Measurements from ENCODE around the gene SLC35F2.

Gene SLC35F2

DNA sequence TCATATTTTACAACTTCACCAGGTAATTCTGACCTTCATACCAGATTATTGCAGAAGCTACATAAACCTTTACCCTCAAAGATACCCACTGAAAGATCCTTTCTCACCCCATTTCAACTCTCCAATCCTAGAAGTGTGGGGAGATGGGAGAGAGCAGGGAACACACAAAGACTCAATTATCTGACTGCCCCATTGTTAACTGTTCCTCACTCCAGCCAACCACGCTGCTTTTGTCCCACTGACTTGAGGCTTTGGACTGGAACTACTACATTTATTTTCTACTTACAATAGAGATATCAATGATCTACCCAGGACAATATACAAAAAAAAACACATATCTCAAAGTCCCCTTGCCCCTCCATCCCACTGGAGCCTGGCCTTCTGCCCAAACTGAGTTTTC, 102.0 kb downstream of the SLC35F2 start:
- CTCF ChIA-PET = interaction anchor here (1.5 kb wide), 1 partner anchor 14 kb away, joined by 7 read pairs; no protein-coding TSS in a partner anchor
- H3K4me3 ChIP-seq (ENCODE audit: low read depth, low read length) = no peak overlapping the region
- POLR2A ChIA-PET = no interaction called here
- no peak for DNase-seq (ENCODE audit: low read depth, low spot score)
- TF ChIP-seq, protein P1, sequence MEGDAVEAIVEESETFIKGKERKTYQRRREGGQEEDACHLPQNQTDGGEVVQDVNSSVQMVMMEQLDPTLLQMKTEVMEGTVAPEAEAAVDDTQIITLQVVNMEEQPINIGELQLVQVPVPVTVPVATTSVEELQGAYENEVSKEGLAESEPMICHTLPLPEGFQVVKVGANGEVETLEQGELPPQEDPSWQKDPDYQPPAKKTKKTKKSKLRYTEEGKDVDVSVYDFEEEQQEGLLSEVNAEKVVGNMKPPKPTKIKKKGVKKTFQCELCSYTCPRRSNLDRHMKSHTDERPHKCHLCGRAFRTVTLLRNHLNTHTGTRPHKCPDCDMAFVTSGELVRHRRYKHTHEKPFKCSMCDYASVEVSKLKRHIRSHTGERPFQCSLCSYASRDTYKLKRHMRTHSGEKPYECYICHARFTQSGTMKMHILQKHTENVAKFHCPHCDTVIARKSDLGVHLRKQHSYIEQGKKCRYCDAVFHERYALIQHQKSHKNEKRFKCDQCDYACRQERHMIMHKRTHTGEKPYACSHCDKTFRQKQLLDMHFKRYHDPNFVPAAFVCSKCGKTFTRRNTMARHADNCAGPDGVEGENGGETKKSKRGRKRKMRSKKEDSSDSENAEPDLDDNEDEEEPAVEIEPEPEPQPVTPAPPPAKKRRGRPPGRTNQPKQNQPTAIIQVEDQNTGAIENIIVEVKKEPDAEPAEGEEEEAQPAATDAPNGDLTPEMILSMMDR (IDR thresholded peaks at IDR 0.05; ENCODE audit: insufficient read depth, low read length, missing control alignments) = no peak

DNA sequence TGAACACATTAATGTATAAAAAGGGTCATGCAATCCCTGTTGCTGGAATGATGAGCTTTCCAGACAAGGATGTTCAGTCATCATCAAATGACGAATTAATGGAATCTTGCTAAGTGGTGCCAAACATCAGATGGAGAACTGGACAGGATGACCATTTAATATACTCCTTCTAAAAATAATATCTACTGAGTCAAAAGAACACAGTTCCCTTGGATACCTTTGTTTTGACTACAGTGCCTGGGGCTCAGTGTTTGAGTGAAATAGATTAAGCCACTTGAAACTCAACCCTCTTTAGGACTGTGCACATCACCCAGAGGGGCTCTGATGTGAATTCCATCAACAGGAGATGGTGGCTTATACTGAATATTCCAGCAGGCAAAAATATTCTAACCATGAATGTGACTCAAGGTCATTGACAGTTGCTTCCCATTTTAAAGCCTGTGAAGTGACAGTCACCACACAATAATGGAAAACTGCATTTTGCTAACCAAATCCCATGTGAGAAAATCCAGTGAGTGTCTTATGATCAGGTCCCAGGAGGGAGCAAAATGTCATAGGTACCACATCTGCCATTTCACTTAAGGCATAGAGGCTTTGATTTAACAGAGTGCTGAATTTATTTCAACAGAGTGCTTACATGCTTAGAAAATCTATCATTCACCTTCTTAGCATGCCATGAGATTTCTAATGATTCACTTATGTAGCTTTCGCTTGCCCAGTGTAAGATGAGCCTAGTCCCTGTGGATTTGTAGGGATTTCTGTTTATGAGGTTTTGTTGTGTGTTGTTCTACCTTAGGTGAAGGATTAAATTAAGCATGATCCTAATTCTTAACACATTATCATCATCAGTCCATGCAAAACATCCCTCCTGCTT, 105.4 kb downstream of the SLC35F2 start:
- TF ChIP-seq, protein P1 (IDR thresholded peaks at IDR 0.05; ENCODE audit: insufficient read depth, low read length, missing control alignments) = no peak
- DNase-seq (ENCODE audit: low read depth, low spot score) = no peak
- ChIA-PET POLR2A (no interaction called here), CTCF (interaction anchor here (1.2 kb wide), 1 partner anchor 18 kb away, joined by 4 read pairs; no protein-coding TSS in a partner anchor)
- H3K4me3 ChIP-seq (ENCODE audit: low read depth, low read length) = no peak overlapping the region

DNA sequence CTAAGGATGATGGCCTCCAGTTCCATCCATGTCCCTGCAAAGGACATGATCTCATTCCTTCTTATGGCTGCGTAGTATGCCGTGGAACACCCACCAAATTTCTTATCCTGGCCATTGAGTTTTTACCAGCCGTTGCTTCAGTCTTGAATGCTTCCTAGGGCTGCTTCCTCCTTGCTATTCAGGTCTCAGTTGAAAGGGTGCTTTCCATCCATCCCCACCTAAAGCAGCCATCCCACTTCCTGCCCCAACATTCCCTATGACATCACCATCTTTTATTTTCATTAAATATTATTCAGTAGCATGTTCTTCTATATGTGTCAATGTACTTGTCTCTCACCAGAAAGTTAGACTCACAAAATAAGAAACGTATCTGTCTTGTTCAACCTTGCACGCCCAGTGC, 106.1 kb downstream of the SLC35F2 start:
- no peak overlapping the region for H3K4me3 ChIP-seq (ENCODE audit: low read depth, low read length)
- no peak for DNase-seq (ENCODE audit: low read depth, low spot score)
- POLR2A ChIA-PET = no interaction called here
- CTCF ChIA-PET = no interaction called here
- TF ChIP-seq, protein P1 (IDR thresholded peaks at IDR 0.05; ENCODE audit: insufficient read depth, low read length, missing control alignments) = no peak

DNA sequence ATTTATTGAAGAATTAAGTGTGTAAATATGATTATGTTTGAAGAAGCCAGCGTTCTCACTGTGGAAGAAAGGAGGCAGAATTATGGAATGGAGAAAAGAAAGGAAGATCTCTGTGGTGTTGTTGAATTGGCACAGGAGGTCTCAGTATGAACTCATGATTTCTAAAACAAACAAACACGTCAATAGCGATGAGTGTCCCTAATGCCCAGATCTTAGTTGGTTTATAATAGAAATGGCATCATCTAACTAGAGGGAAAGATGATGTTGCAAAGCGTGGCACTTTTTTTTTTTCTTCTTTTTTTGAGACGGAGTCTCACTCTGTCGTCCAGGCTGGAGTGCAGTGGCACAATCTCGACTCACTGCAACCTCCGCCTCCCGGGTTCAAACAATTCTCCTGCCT, 107.5 kb downstream of the SLC35F2 start:
- H3K4me3 ChIP-seq (ENCODE audit: low read depth, low read length) = no peak overlapping the region
- TF ChIP-seq, protein P1 (IDR thresholded peaks at IDR 0.05; ENCODE audit: insufficient read depth, low read length, missing control alignments) = no peak
- ChIA-PET POLR2A (no interaction called here), CTCF (no interaction called here)
- no peak for DNase-seq (ENCODE audit: low read depth, low spot score)

DNA sequence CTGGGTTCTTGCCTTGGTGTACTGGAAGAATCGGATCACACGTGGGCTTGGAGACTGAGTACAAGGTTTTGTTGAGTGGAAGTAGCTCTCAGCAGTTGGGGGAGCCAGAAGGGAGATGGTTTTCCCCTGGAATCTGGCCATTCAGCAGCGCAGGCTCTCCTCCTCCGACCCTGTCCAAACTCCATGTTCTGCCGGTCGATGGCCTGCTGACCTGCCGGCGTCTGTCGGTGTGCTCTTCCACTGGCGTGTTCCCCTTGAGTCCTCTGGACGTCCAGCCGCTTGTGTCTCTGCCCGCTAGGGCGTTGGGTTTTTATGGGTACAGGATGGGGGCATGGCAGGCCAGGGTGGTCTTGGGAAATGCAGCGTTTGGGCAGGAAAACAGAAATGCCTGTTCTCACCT, 108.3 kb downstream of the SLC35F2 start:
- DNase-seq (ENCODE audit: low read depth, low spot score) = no peak
- POLR2A ChIA-PET = no interaction called here
- H3K4me3 ChIP-seq (ENCODE audit: low read depth, low read length) = no peak overlapping the region
- CTCF ChIA-PET = no interaction called here
- TF ChIP-seq, protein P1 (IDR thresholded peaks at IDR 0.05; ENCODE audit: insufficient read depth, low read length, missing control alignments) = no peak

DNA sequence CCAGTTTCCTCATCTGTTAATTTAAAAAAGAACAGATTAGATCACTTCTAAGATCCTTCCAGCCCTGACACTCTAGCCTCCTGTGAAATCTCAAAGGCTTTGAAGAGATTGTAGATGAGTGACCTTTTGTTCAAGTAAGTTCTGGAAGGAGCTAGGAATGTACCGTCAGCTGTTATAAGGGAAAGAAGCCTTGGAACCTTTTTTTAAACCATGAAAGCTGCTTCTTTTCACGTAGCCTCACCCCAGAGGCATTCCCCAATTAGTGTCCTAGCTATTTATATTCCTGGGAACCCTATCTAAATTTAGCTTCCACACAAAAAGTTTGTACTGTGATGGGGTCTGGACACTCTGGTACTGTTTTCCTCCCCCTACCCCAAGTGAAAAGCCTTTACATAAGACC, 111.0 kb downstream of the SLC35F2 start:
- no peak for DNase-seq (ENCODE audit: low read depth, low spot score)
- H3K4me3 ChIP-seq (ENCODE audit: low read depth, low read length) = no peak overlapping the region
- TF ChIP-seq, protein P1 (IDR thresholded peaks at IDR 0.05; ENCODE audit: insufficient read depth, low read length, missing control alignments) = no peak
- ChIA-PET CTCF (interaction anchor here (1.3 to 1.9 kb wide), 2 partner anchors 9 to 24 kb away, joined by 3 to 9 read pairs; no protein-coding TSS in a partner anchor), POLR2A (no interaction called here)
